Ovary (tissue), 9 donors: ENCODE data around the gene SLC12A9. TPM values are rescaled to one million over a fixed set of nuclear protein-coding genes. Genes with fewer than 3 reads are reported as not detected.

Source experiments
- DNase-seq, 5 donors: peaks; one replicate each; pipeline ENCODE4 v3.0.0-alpha.2; 2019 to 2020
- H3K27ac ChIP-seq, 2 donors: fragments of 200-600 bp; one replicate each; pipeline versions ENCODE4 v1.5.1 to v1.8.0; 2019 to 2022
- H3K27me3 ChIP-seq: fragments of 200-600 bp; one replicate; pipeline ENCODE4 v1.8.0; 2022
- H3K36me3 ChIP-seq: fragments of 200-600 bp; sonication (generic); one replicate; pipeline ENCODE4 v1.5.1; 2019
- H3K4me1 ChIP-seq: one replicate; pipeline ENCODE4 v1.8.1; 2013; ENCODE audit warnings: mild to moderate bottlenecking, moderate library complexity; ENCODE audit not compliant: insufficient read depth
- H3K4me3 ChIP-seq: fragments of 200-600 bp; sonication (generic); one replicate; pipeline ENCODE4 v1.5.1; 2017
- H3K9me3 ChIP-seq, 2 donors: fragments of 200-600 bp in 1 of 2; sonication (generic) in 1 of 2; one replicate each; pipeline versions ENCODE4 v1.5.1 to v1.8.1; 2013 to 2019; ENCODE audit warnings: mild to moderate bottlenecking in 1 of 2, moderate library complexity in 1 of 2
- CTCF ChIP-seq, 3 donors: fragments of 450-650 bp in 2 of 3; fragments of 200-600 bp in 1 of 3; IDR thresholded peaks; one replicate each; pipeline versions ENCODE4 v1.5.1 to v1.8.0; 2016 to 2022; ENCODE audit warnings: antibody characterized with exemption in 3 of 3, mild to moderate bottlenecking in 1 of 3
- EP300 ChIP-seq: sonication (generic); formaldehyde crosslinking; IDR thresholded peaks from one replicate; pipeline ENCODE4 v1.6.1; 2017; ENCODE audit warnings: antibody characterized with exemption
- POLR2A ChIP-seq: fragments of 450-650 bp; IDR thresholded peaks from one replicate; pipeline ENCODE4 v1.6.1; 2017; ENCODE audit warnings: antibody characterized with exemption, mild to moderate bottlenecking, moderate library complexity
- WGBS, 3 donors: extraction: QIAGEN DNeasy Blood & Tissue Kit in 1 of 3; methylation state at CpG; one replicate each; pipeline versions ENCODE4 v1.1.5 to v1.1.7; 2013 to 2017; 5-methylcytosine and 5-hydroxymethylcytosine counted together
- intact Hi-C, 4 donors: fragments of 100-400 bp; cut with DNase I; formaldehyde crosslinking; loops; one replicate each; pipeline versions ENCODE4 v1.11.0 to v1.15.1; 2022 to 2023
- polyA plus RNA-seq, 2 donors: library from polyadenylated mRNA; stranded (reverse); fragments of 200-250 nt in 1 of 2; fragments of 350-450 nt in 1 of 2; fragmentation: Illumina TruSeq in 1 of 2; extraction: RNeasy Lipid Tissue Mini Kit (QIAGEN cat#74804) in 1 of 2; gene quantifications; one replicate each; pipeline ENCODE4 v1.2.3, GENCODE V29; 2013 to 2014
- total RNA-seq, 7 donors: library from RNA; depleted of rRNA in 2 of 7; stranded (reverse); fragments of >200 nt in 2 of 7; fragmentation: NEBNext Ultra II Directional in 3 of 7; extraction: Animal tissue kit (Norgen Biotek cat#: 25700) in 3 of 7; gene quantifications; one replicate each; pipeline versions ENCODE4 v1.1.0 to v1.2.4, GENCODE V29; 2016 to 2023
- donor health status: DM: no; HTN: no; CAD: no; lungs with moderate emphysema.
- donor health status: DM: no; HTN: no; CAD: no.
- donor health status: Bipolar disorder and iron deficiency.
- donor health status: DM: yes; HTN: yes; CAD: no.
- donor health status: DM: no; HTN: no; CAD: no.
- donor health status: DM: yes; HTN: yes; CAD: no.

Gene SLC12A9
- total and polyA plus RNA-seq, 9 donors, result 4.7 to 31.8 (median 25.2) TPM

GRCh38 chr7:100859856-100860255 lies 7.3 kb downstream of the SLC12A9 start:
- no peak overlapping the region for H3K4me3 ChIP-seq
- H3K36me3 ChIP-seq, result no peaks in the 10 kb centered on the region
- intact Hi-C loops, result loop anchor here (10.0 kb wide), 4 partner anchors 55 to 385 kb away; partner anchors contain the start of genes TSC22D4 (in 3 of the 4), FBXO24 (in 1 of the 4), LRCH4 (in 1 of the 4) and POP7 (in 1 of the 4)
- H3K4me1 ChIP-seq, result no peaks in the 10 kb centered on the region
- TF ChIP-seq EP300 (no peak), CTCF (IDR thresholded peaks at IDR 0.05) (no peak)
- no peak for DNase-seq
- no peaks in the 10 kb centered on the region for H3K27me3 ChIP-seq
- 83 to 90% (median 84%) methylated on average over 15 of the region's 15 CpGs for WGBS, 3 donors
- no peaks in the 10 kb centered on the region for H3K9me3 ChIP-seq
- H3K27ac ChIP-seq, result no peak overlapping the region

- H3K9me3 ChIP-seq, result no peaks in the 10 kb centered on the region
- no peak for DNase-seq
- H3K27ac ChIP-seq, result no peak overlapping the region
- H3K4me1 ChIP-seq, result no peaks in the 10 kb centered on the region
- 88 to 92% (median 91%) methylated on average over 18 of the region's 18 CpGs for WGBS, 3 donors
- TF ChIP-seq EP300, result no peak
- no peak for TF ChIP-seq CTCF (IDR thresholded peaks at IDR 0.05)
- TF ChIP-seq POLR2A, result no peak
- H3K4me3 ChIP-seq, result no peak overlapping the region
- intact Hi-C loops, result loop anchor here in 3 of 4 donors (10.0 kb wide), 2 partner anchors 156 to 386 kb away; partner anchors contain the start of genes TSC22D4 (in 2 of the 3) and POP7 (in 1 of the 3)
- H3K27me3 ChIP-seq, result no peaks in the 10 kb centered on the region
- no peaks in the 10 kb centered on the region for H3K36me3 ChIP-seq
Measured at GRCh38 chr7:100860702-100861615, 8.4 kb downstream of the SLC12A9 start.

GRCh38 chr7:100861616-100861985 lies 9.1 kb downstream of the SLC12A9 start:
- Histone ChIP-seq H3K27me3 (no peaks in the 10 kb centered on the region), H3K36me3 (no peaks in the 10 kb centered on the region), H3K27ac (no peak overlapping the region), H3K9me3 (no peaks in the 10 kb centered on the region), H3K4me1 (peaks cover 5% of the 10 kb centered on the region), H3K4me3 (no peak overlapping the region)
- DNase-seq, result no peak
- 80 to 87% (median 87%) methylated on average over 14 of the region's 14 CpGs for WGBS, 3 donors
- TF ChIP-seq POLR2A (no peak), CTCF (IDR thresholded peaks at IDR 0.05) (no peak), EP300 (no peak)
- intact Hi-C loops, result loop anchor here in 3 of 4 donors (10.0 kb wide), 2 partner anchors 157 to 387 kb away; partner anchors contain the start of genes TSC22D4 (in 2 of the 3) and POP7 (in 1 of the 3)

GRCh38 chr7:100863406-100863950 lies 11.0 kb downstream of the SLC12A9 start:
- Histone ChIP-seq H3K27ac (no peak overlapping the region), H3K4me1 (peaks cover 10% of the 10 kb centered on the region), H3K36me3 (no peaks in the 10 kb centered on the region), H3K9me3 (no peaks in the 10 kb centered on the region), H3K27me3 (no peaks in the 10 kb centered on the region), H3K4me3 (no peak overlapping the region)
- 63 to 74% (median 65%) methylated on average over 10 of the region's 10 CpGs for WGBS, 3 donors
- DNase-seq, result no peak
- TF ChIP-seq POLR2A, result no peak
- no peak for TF ChIP-seq EP300
- TF ChIP-seq CTCF (IDR thresholded peaks at IDR 0.05), result no peak
- intact Hi-C loops, result loop anchor here in 3 of 4 donors (10.0 kb wide), 2 partner anchors 159 to 389 kb away; partner anchors contain the start of genes TSC22D4 (in 2 of the 3) and POP7 (in 1 of the 3)
